Activated T-cell treated with anti-CD3 and anti-CD28 coated beads, Interleukin-2, amount 50 U/mL, for 48 hours (primary cell): ENCODE measurements around the gene ZFYVE28.
"Not testable (repeated sequence)": the region's sequence is repeated elsewhere in the genome, so short reads cannot be mapped to it uniquely, and the experiment has no call there.

ENCODE experiments used
- DNase-seq, 2 experiments: peaks; one replicate each; pipeline ENCODE4 v3.0.0-alpha.2; 2020

Gene ZFYVE28

DNA sequence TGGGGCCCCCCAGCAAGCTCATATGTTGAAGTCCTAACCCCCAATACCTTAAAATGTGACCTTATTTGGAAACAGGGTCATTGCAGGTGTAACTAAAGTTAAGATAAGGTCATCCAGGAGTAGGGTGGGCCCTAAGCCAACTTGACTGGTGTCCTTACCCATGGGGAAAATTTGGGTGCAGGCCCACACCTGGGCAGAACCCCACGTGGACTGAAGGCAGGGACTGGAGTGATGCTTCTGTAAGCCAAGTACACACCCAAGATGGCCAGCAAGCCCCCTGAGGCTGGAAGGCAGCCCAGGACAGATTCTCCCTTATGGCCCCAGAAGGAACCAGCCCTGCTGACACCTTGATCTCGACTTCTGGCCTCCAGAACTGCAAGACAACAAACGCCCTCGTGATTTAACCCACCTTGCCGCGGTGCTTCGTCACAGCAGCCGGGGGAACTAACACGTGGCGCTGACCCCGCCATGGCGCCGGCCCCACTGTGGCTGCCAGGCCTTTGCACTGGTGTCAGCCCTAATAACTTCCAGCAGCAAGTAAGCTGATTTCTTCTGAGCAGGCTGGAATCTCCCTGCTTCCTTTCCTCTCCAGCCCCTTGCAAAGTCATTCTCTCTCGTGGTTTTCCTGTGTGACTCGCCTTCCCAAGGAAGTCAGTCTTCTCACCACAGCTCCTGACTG, 133.4 kb downstream of the ZFYVE28 start:
- no peak for DNase-seq

- DNase-seq: no peak
These were observed 134.1 kb downstream of the ZFYVE28 start for GRCh38 chr4:2284161-2284933.

GRCh38 chr4:2283199-2283711, 135.2 kb downstream of the ZFYVE28 start:
- no peak for DNase-seq

- DNase-seq: peak; percentile 61 to 72
These were observed 136.7 kb downstream of the ZFYVE28 start for GRCh38 chr4:2281575-2282343.

GRCh38 chr4:2280531-2281300, 137.7 kb downstream of the ZFYVE28 start:
- DNase-seq: no peak

DNA sequence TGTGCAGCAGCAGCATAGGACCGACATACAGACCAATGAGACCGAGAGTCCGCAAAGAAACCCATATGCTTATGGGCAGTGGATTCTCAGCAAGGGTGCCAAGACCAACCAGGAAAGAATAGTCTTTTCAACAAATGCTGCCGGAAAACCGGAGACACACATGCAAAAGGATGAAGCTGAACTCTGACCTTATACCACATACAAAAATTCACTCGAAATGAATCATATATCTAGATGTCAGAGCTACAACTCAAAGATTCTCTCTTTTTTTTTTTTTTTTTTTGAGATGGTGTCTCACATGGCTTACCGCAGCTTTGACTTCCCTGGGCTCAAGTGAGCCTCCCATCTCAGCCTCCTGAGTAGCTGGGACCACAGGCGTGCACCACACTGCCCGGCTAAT, 140.5 kb downstream of the ZFYVE28 start:
- DNase-seq: no peak

DNA sequence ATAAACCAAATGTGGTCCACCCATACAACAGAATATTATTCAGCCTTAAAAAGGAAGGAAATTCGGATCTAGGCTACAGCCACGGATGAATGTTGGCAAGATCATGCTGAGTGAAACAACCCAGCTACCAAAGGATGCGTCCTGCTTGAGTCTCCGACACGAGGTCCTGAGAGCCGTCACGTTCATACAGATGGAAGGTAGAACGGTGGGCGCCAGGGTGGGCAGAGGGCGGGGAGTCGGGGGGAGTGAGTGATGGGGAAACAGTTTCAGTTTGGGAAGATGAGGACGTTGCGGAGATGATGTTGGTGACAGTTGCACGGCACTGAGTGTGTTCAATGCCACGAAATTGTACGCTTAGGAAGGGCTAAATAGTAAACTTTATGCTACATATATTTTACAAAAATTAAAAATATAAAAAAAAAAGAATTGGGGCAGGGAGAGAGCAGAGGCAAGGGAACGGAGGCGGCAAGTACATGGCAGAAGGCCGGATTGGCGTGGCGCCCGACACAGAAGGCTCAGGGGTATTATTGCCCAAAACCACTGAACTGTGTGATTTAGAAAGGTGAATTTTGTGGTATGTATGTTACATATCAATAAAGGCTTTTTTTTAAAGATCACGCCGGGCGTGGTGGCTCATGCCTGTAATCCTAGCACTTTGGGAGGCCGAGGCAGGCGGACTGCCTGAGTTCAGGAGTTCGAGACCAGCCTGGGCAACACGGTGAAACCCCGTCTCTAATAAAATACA, 141.7 kb downstream of the ZFYVE28 start:
- no peak for DNase-seq

DNA sequence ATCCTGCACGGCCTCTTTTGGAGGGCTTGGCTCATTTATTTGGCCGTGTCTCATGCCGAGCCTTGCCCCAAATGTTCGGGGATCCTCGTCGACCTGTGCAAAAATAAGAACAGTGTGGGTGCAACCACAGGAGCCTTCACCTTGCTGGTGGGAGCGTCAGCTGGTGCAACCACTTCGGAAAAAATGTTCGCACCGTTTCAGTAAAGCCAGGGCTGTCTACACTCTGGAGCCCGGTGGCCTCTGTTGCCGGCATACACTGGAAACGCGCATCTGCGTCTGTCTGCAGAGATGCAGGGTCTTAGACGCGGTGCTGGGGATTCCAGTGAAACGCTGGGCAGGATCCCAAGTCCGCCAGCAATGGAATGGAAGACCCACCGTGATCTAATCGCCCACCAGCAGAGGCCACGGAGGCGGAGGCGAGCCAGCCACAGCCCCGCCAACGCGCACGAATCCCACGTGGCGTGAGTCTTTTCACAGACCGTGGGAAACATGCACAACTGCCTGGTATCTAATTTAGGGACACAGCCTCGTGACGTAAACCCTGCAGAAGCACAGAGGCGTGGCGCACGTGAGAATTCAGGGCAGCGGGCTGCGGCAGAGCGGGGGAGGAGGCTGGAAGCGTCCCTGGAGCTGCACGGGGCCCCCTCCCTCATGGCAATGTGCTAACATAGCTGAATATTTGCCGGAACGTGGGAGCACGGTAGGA, 142.7 kb downstream of the ZFYVE28 start:
- DNase-seq: no peak

DNA sequence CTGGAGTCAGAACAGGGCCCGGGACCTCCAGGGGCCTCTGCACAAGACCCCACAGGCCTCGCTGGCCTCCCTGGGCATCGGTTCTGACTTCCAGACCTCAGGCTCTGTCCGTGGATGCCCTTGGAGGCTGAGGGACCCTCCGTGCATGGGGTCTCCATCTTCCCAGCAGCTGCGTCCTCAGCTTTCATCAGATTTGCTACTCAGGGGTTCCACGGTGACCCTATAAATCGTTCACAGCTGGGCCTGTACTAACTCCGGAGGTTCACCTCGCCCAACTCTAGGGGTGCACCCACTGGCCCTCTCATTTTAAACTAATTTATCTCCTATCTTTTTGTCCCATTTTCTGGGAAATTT, 143.4 kb downstream of the ZFYVE28 start:
- not testable (repeated sequence) for DNase-seq

- DNase-seq: no peak
These were observed 144.0 kb downstream of the ZFYVE28 start for GRCh38 chr4:2274320-2275043.

GRCh38 chr4:2273657-2274319, 144.7 kb downstream of the ZFYVE28 start:
- DNase-seq: no peak

GRCh38 chr4:2273221-2273620, 145.2 kb downstream of the ZFYVE28 start:
- DNase-seq: no peak

DNA sequence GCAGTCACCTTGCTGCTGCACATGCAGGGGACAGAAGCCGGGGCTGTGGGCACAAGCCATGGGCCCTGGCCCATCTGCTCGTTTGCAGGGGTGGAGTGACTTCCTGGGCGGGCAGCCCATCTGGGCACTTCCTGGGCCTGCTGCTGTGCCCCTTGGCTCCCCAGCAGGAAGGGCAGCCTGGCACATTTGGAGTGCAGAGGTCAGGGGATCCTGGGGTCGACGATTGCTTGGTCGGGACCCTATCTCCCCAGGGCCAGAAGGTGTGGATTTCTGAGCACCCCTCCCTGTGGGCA, 145.7 kb downstream of the ZFYVE28 start:
- no peak for DNase-seq

DNA sequence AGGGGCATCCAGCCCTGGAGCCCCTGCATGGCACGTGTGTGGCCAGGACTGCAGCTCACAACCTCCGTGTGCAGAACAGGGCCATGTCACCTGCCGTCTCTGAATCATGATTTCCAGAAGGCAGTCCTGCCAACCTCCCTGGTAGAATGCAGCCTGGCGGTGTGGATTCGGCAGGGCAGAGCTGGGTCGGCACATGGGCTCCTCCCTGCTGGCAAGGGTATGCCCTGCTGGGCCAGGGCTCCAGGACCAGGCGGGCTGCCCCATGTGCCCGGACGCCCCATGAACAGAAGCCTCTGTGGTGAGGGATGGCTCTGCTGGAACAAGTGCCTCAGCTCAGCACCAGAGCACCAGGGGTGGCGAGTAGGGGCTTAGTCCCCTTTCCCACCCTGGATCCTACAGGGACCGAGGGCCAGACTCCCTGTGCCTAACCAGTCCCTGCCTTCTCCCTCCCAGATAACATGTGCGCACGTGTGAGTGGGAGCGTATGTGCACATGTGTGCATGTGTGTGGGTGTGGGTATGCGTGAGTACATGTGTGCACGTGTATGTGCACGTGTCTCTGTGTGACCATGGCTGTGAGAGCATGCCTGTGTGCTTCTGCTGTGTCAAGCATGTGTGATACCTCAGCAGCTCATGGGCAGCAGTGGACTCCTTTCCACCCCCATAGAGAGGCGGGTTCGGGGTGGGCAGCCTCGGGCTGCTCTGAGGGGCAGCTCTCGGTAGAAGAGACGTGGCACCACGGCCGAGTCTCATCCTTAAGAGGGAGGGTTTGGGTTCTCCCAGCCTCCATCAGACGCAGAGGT, 146.2 kb downstream of the ZFYVE28 start:
- DNase-seq: no peak

- no peak for DNase-seq
These were observed 147.0 kb downstream of the ZFYVE28 start for GRCh38 chr4:2271279-2272025.

GRCh38 chr4:2270341-2271165, 147.9 kb downstream of the ZFYVE28 start:
- DNase-seq: no peak

DNA sequence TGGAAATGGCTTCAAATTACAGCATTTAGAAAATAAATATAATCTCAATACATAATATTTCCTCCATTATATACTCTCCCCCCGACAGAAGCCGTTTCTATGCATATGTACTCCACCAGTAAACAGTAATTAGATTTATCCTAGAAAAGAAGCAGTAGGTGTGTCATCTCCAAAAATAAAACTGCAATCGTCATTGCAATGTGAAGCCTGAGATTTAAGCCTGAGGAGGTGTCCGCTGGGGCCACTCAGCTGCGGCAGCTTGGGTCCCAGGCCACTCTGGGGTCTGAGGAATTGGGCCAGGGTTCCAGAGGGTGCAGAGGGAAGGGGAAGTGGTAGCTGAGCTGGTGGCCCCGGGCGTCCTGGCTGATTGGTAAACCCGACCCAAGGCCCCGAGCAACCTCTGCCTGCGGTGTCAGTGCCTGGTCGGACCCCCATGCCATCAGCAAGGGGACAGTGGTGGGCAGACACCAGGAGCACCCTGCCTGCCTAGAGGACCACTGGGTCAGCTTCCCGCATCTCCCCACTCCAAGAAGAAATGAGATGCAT, 148.8 kb downstream of the ZFYVE28 start:
- DNase-seq: no peak

GRCh38 chr4:2269206-2269531, 149.3 kb downstream of the ZFYVE28 start:
- no peak for DNase-seq
